ENCODE data around the gene CEP170B.
"Not testable (repeated sequence)": the region's sequence is repeated elsewhere in the genome, so short reads cannot be mapped to it uniquely, and the experiment has no call there.

Gene CEP170B

GRCh38 chr14:104865081-104865630, at the start of gene CEP170B:
TSS of gene CEP170B (plus strand) at chr14:104865268. CDS start at chr14:104868451, 3,183 bp downstream.
- ATAC-seq (peak; percentile 45), DNase-seq (peak; percentile 46)

GRCh38 chr14:104816616-104816884, 48.5 kb upstream of the CEP170B start:
- ATAC-seq: no peak
- no peak for DNase-seq

- DNase-seq (no peak), ATAC-seq (no peak)
These were observed 46.9 kb upstream of the CEP170B start for GRCh38 chr14:104817930-104818713.

GRCh38 chr14:104818714-104819161, 46.3 kb upstream of the CEP170B start:
- no peak for DNase-seq
- ATAC-seq: no peak

- ATAC-seq (no peak), DNase-seq (no peak)
These were observed 45.7 kb upstream of the CEP170B start for GRCh38 chr14:104819361-104819781.

GRCh38 chr14:104820669-104821228, 44.3 kb upstream of the CEP170B start:
- DNase-seq (no peak), ATAC-seq (no peak)

GRCh38 chr14:104821229-104821945, 43.7 kb upstream of the CEP170B start:
- DNase-seq (no peak), ATAC-seq (no peak)

GRCh38 chr14:104821971-104822608, 43.0 kb upstream of the CEP170B start:
- no peak for DNase-seq
- no peak for ATAC-seq

DNA sequence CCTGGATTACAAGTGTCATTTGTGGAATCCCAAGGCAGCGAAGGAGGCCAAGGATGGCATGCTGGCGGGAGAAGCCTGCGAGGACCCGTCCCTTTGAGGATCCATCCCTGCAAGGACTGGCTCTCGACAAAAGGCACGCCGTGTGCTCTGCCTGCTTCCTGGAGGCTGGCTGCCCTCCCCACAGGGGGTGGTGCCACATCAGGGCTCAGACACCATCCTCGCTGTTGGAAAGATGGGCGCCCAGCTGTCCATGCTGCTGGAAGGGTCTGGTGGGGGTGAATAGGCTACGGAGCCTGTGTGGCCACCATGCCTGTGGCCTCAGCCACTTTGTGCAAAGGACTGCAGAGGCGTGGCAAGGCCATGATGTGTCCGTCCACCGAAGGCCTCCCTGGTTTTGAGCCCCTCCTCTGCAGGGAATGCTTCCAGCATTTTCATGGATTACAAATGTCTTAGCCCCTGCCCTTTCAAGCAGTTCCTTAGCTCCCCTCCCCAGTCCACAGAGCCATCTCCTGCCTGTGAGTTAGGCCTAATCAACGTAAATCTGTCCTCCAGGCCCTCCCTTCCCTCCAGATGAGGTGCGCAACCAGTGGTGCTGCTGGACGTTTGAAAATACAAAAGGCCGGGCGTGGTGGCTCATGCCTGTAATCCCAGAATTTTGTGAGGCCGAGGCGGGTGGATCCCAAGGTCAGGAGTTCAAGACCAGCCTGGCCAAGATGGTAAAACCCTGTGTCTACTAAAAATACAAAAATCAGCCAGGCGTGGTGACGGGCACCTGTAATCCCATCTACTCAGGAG, 42.0 kb upstream of the CEP170B start:
- DNase-seq (no peak), ATAC-seq (no peak)

- ATAC-seq (no peak), DNase-seq (no peak)
These were observed 40.6 kb upstream of the CEP170B start for GRCh38 chr14:104824353-104824997.

- ATAC-seq: peak; percentile 94
- DNase-seq: peak; percentile 99
These were observed 38.7 kb upstream of the CEP170B start for GRCh38 chr14:104826189-104826860.

DNA sequence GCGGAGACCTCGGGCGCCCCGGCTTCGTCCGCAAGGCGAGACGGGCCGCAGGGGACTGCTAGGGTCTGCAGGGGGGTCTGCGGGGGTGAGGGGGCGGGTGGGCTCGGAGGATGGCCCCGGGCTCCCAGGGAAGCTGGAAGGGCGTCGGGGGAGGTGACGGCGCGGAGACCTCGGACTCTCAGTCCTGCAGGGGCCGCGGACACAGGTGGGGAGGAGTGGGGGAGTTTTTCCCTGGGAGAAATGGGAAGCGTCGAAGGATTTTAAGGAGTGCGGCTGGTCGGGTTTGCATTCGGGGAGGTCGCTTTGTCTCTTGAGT, 38.2 kb upstream of the CEP170B start:
- no peak for ATAC-seq
- DNase-seq: no peak

- ATAC-seq (peak; percentile 62), DNase-seq (peak; percentile 56)
These were observed 37.7 kb upstream of the CEP170B start for GRCh38 chr14:104827177-104828055.

- ATAC-seq: no peak
These were observed 34.3 kb upstream of the CEP170B start for GRCh38 chr14:104830781-104831180.

DNA sequence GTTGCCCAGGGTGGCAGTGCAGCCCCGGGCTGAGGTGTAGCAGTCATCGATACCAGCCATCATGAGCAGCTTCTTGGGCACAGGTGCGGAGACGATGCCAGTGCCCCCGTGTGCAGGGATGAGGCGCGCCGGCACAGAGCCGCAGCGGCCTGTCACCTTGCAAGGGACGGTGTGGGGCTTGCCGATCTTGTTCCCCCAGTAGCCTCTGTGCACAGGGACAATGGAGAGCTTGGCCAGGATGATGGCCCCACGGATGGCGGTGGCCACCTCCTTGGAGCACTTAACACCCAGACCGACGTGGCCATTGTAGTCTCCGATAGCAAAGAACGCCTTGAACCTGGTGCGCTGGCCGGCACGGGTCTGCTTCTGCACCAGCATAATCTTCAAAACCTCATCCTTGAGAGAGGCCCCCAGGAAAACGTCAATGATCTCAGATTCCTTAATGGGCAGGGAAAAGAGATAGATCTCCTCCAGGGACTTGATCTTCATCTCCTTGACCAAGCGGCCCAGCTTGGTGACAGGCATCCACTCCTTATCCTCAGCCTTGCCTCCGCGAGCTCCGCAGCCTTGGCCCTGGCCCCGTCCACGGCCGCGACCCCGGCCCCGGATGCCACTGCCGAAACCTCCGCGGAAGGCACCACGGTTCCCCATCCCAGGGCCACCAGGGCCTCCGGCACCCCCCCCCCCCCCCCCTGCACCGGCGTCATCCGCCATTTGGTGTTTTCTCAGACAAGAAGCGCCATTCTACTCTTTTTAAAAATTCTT, 28.7 kb upstream of the CEP170B start:
- not testable (repeated sequence) for DNase-seq, ATAC-seq

More at GRCh38 chr14:104830781-104831180, 34.3 kb upstream of the CEP170B start:
- no peak for DNase-seq

DNA sequence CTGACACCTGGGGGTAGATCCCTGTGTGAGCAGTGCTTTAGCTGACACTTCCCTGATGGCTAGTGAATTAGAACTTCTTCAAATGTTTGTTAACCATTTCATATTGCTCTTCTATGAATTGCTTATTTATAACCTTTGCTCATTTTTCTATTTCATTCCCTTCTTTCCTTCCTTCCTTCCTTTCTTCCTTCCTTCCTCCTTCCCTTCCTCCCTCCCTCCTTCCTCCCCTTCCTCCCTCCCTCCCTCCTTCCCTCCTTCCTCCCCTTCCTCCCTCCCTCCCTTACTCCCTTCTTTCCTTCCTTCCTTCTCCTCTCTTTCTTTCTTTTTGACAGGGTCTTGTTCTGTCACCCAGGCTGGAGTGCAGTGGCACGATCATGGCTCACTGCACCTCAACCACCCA, 23.3 kb upstream of the CEP170B start:
- DNase-seq (no peak), ATAC-seq (no peak)

GRCh38 chr14:104843006-104843405, 22.1 kb upstream of the CEP170B start:
- DNase-seq: no peak
- no peak for ATAC-seq

GRCh38 chr14:104843442-104844305, 21.4 kb upstream of the CEP170B start:
- no peak for DNase-seq
- no peak for ATAC-seq
